Adrenal gland (tissue), 12 donors: Measurements from ENCODE around the gene SLC41A1. TPM values are rescaled to one million over a fixed set of nuclear protein-coding genes. Genes with fewer than 3 reads are reported as not detected.

Source experiments
- DNase-seq, 7 donors: peaks; one replicate each; pipeline ENCODE4 v3.0.0-alpha.2; 2019 to 2020
- H3K27ac ChIP-seq, 5 donors: fragments of 200-600 bp; sonication (generic) in 4 of 5; 1 replicate in 3 of 5; 2 replicates in 2 of 5; pipeline versions ENCODE4 v1.5.1 to v1.8.0; 2016 to 2020; ENCODE audit warnings: mild to moderate bottlenecking in 1 of 5
- H3K27me3 ChIP-seq: fragments of 200-600 bp; 2 replicates; pipeline ENCODE4 v1.8.0; 2021
- H3K36me3 ChIP-seq, 2 donors: fragments of 200-600 bp; replicated peaks in 1 of 2; 1 replicate in 1 of 2; 2 replicates in 1 of 2; pipeline versions ENCODE4 v1.5.1 to v1.8.0; 2018 to 2022
- H3K4me1 ChIP-seq, 2 donors: fragments of 200-600 bp; replicated peaks in 1 of 2; 1 replicate in 1 of 2; 2 replicates in 1 of 2; pipeline versions ENCODE4 v1.5.1 to v1.8.0; 2018 to 2021
- H3K4me3 ChIP-seq, 4 donors: fragments of 200-600 bp; sonication (generic) in 3 of 4; one replicate each; pipeline ENCODE4 v1.5.1; 2016 to 2018
- H3K9me3 ChIP-seq, 3 donors: fragments of 200-600 bp; sonication (generic) in 1 of 3; replicated peaks in 1 of 3; 1 replicate in 2 of 3; 2 replicates in 1 of 3; pipeline versions ENCODE4 v1.5.1 to v1.8.0; 2016 to 2021
- POLR2A ChIP-seq, 2 donors: fragments of 450-650 bp; IDR thresholded peaks; one replicate each; pipeline ENCODE4 v1.6.1; 2017; ENCODE audit warnings: antibody characterized with exemption in 2 of 2, mild to moderate bottlenecking in 2 of 2, moderate library complexity in 1 of 2
- WGBS, 4 donors: extraction: QIAGEN DNeasy Blood & Tissue Kit in 2 of 4; methylation state at CpG; one replicate each; pipeline versions ENCODE4 v1.1.5 to v1.1.7; 2013 to 2017; 5-methylcytosine and 5-hydroxymethylcytosine counted together
- intact Hi-C, 2 donors: fragments of 100-400 bp; cut with DNase I; formaldehyde crosslinking; loops; one replicate each; pipeline versions ENCODE4 v1.14.1 to v1.15.0; 2022 to 2023
- polyA plus RNA-seq, 3 donors: library from polyadenylated mRNA; stranded (reverse); fragments of 200-250 nt in 2 of 3; fragments of 350-450 nt in 1 of 3; fragmentation: Illumina TruSeq in 1 of 3; extraction: RNeasy Lipid Tissue Mini Kit (QIAGEN cat#74804) in 1 of 3; gene quantifications; one replicate each; pipeline ENCODE4 v1.2.3, GENCODE V29; 2013 to 2014
- total RNA-seq, 9 donors: library from RNA; depleted of rRNA in 4 of 9; stranded (reverse); fragments of >200 nt in 4 of 9; fragments of 120-200 nt in 1 of 9; fragmentation: NEBNext Ultra II Directional in 1 of 9; extraction: Animal tissue kit (Norgen Biotek cat#: 25700) in 1 of 9; gene quantifications; one replicate each; pipeline versions ENCODE4 v1.1.0 to v1.2.4, GENCODE V29; 2013 to 2023
- TF ChIP-seq, protein P1 (sequence below), 6 experiments: fragments of 450-650 bp in 4 of 6; fragments of 200-600 bp in 2 of 6; sonication (generic) in 1 of 6; IDR thresholded peaks; 1 replicate in 5 of 6; 2 replicates in 1 of 6; pipeline versions ENCODE4 v1.5.1 to v1.8.0; 2016 to 2021; ENCODE audit warnings: antibody characterized with exemption in 6 of 6, mild to moderate bottlenecking in 2 of 6, moderate library complexity in 1 of 6
- donor health status: healthy with polysubstance abuse.
- donor health status: Bipolar disorder and iron deficiency.
- donor health status: DM: yes; HTN: yes; CAD: no.
- donor health status: DM: no; HTN: no; CAD: no.
- donor health status: DM: no; HTN: no; CAD: no.
- donor health status: DM: yes; HTN: yes; CAD: no.

SLC41A1 gene
- total and polyA plus RNA-seq, 12 donors: 8.9 to 143 (median 34.0) TPM

DNA sequence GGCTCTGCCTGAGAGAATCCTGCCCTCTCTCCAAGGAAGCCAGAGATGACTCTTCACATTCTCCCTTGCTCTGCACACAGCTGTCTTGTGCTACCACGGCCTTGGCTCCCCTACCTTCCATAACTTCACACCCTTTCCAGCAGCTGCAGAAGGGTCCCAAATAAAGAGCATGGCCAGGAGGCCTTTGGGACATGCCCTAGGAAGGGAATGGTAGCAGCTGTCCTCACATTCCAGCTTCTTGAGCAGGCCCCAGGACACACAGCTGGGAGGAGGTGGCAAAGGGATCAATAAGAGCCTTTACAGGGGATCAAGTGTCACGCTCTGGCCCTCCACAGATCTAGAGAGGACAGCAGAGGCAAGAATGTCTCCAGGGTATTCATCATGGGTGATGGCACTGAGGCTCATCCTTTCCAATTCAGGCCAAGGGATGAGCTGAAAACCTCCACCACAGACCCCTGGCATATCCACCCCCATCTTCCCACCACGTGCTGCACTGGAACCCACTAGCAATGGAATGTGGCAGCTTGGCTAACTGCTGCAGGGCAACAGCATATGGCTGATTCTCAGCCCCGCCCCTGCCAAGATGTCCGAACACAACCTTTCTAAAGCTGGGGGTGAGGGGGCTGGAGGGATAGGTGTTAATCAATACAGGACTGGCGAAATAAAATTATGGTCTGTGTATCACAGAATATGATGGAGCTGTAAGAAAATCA is 19.9 kb downstream of the SLC41A1 start:
- peaks cover 0 to 63% of the 10 kb centered on the region in 2 donors for H3K36me3 ChIP-seq
- 68 to 94% (median 76%) methylated on average over 6 of the region's 6 CpGs for WGBS, 4 donors
- TF ChIP-seq POLR2A (IDR thresholded peaks at IDR 0.05): no peak
- TF ChIP-seq, protein P1, sequence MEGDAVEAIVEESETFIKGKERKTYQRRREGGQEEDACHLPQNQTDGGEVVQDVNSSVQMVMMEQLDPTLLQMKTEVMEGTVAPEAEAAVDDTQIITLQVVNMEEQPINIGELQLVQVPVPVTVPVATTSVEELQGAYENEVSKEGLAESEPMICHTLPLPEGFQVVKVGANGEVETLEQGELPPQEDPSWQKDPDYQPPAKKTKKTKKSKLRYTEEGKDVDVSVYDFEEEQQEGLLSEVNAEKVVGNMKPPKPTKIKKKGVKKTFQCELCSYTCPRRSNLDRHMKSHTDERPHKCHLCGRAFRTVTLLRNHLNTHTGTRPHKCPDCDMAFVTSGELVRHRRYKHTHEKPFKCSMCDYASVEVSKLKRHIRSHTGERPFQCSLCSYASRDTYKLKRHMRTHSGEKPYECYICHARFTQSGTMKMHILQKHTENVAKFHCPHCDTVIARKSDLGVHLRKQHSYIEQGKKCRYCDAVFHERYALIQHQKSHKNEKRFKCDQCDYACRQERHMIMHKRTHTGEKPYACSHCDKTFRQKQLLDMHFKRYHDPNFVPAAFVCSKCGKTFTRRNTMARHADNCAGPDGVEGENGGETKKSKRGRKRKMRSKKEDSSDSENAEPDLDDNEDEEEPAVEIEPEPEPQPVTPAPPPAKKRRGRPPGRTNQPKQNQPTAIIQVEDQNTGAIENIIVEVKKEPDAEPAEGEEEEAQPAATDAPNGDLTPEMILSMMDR (IDR thresholded peaks at IDR 0.05): no peak
- no peak overlapping the region for H3K4me3 ChIP-seq
- no peak overlapping the region for H3K27ac ChIP-seq
- intact Hi-C loops: loop anchor here (5.0 to 10.0 kb wide), 3 partner anchors 122 to 312 kb away; no protein-coding TSS in a partner anchor
- H3K27me3 ChIP-seq: no peaks in the 10 kb centered on the region
- DNase-seq: no peak
- no peaks in the 10 kb centered on the region for H3K9me3 ChIP-seq
- no peaks in the 10 kb centered on the region for H3K4me1 ChIP-seq

DNA sequence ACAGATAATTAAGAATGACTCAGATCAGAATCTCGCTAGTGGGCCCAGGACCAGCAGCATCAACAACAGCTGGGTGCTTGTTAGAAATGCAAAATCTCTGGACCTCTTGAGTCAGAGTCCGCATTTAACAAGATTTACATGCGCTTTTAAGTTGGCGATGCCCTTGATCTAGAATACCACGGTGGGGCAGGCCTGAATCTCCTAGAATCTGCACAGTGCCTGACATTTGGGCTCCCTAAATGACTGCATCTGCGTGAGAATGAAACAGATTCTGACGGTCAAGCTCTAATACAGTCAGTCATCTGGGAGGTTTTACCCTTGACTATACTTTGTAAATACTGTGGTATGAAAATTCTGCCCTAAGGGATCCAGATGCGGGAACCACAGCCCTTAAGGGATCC is 20.5 kb downstream of the SLC41A1 start:
- TF ChIP-seq, protein P1 (IDR thresholded peaks at IDR 0.05): no peak
- no peak for TF ChIP-seq POLR2A (IDR thresholded peaks at IDR 0.05)
- Histone ChIP-seq H3K4me3 (no peak overlapping the region), H3K27me3 (no peaks in the 10 kb centered on the region), H3K27ac (no peak overlapping the region), H3K36me3 (peaks cover 0 to 57% of the 10 kb centered on the region in 2 donors), H3K9me3 (no peaks in the 10 kb centered on the region), H3K4me1 (no peaks in the 10 kb centered on the region)
- 80 to 91% (median 81%) methylated on average over 8 of the region's 8 CpGs for WGBS, 4 donors
- no peak for DNase-seq
- intact Hi-C loops: loop anchor here (5.0 to 10.0 kb wide), 3 partner anchors 122 to 312 kb away; no protein-coding TSS in a partner anchor

DNA sequence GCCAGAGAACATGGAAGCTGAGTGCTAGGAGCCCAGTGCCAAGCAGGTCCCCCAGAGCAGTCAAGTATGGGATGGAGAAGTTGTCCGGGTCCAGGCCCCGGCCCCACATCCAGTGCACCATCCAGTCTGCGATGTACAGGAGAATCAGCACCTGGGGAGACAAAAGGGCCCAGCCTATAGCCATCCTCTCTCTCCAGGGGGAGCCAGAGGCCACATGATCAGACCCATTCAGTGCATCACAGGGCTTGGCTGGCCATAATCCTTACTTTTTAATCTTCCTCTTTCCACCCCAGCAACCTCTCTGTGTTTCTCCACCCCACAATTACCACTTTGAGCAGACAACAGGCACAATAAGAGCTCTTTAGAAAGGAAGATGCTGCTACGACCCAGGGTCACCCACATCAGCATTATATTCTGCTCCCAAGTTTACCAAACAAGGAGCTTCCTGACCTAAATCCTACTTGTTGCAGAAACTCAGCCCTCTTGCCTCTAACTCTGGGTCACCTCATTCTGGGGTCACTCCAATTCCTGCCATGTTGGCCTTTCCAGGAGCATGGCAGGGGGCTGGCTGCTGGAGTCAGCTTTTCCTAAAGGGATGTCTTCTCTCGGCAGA is 21.3 kb downstream of the SLC41A1 start:
- no peak for TF ChIP-seq POLR2A (IDR thresholded peaks at IDR 0.05)
- TF ChIP-seq, protein P1 (IDR thresholded peaks at IDR 0.05): peak; percentile 54 to 86 (median 76)
- WGBS, 4 donors: 56 to 66% (median 63%) methylated on average over 5 of the region's 5 CpGs
- intact Hi-C loops: loop anchor here (2.0 to 10.0 kb wide), 4 partner anchors 123 to 313 kb away; no protein-coding TSS in a partner anchor

DNA sequence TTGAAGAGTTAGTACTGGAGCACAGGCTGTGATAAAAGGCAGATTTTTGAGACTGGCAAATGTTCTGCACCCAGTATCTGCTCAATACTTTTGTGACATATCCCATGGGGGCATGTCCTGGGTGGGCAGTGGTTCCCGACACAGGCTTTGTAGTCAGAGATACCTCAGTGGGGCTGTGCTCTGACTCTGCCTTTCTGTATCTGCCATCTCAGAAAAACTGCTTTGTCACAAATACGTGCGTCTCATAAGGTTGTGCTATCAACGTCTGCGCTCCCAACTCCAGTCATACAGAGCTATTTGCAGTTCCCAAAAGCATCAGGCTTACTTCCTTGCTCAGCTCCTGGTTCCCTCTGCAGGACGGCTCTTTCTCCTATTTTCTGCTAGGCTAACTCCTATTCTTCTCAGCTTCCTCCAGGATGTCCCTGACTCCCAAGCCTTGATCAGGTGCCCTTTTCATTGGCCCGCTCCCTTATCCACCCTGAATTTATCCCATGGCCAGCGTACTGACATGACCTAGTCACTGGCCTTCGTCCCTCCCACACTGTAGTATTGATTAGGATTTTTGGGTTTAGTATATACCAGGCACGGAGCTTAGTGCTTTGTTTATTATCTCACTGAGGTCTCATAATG is 25.6 kb downstream of the SLC41A1 start:
- Histone ChIP-seq H3K27ac (no peak overlapping the region), H3K27me3 (no peaks in the 10 kb centered on the region), H3K4me3 (no peak overlapping the region), H3K4me1 (no peaks in the 10 kb centered on the region), H3K36me3 (peaks cover 0 to 10% of the 10 kb centered on the region in 2 donors), H3K9me3 (no peaks in the 10 kb centered on the region)
- TF ChIP-seq POLR2A (IDR thresholded peaks at IDR 0.05): no peak
- TF ChIP-seq, protein P1 (IDR thresholded peaks at IDR 0.05): no peak
- intact Hi-C loops: no loop called here
- WGBS, 4 donors: 75 to 79% (median 77%) methylated on average over 10 of the region's 10 CpGs
- no peak for DNase-seq

More for the DNA sequence above, 21.3 kb downstream of the SLC41A1 start:
- DNase-seq: peak; percentile 60 to 88 (median 68)
- Histone ChIP-seq H3K27me3 (no peaks in the 10 kb centered on the region), H3K9me3 (no peaks in the 10 kb centered on the region), H3K36me3 (peaks cover 0 to 49% of the 10 kb centered on the region in 2 donors), H3K4me3 (no peak overlapping the region), H3K27ac (no peak overlapping the region), H3K4me1 (no peaks in the 10 kb centered on the region)
